Muscle of arm (tissue), 12 donors: Measurements from ENCODE around the gene MTFP1. TPM values are rescaled to one million over a fixed set of nuclear protein-coding genes. Genes with fewer than 3 reads are reported as not detected.
"Not testable (repeated sequence)": the region's sequence is repeated elsewhere in the genome, so short reads cannot be mapped to it uniquely, and the experiment has no call there.

Experiments
- DNase-seq: peaks from one replicate; pipeline ENCODE4 v3.0.0-alpha.2; 2013
- polyA plus RNA-seq, 12 donors: library from polyadenylated mRNA; unstranded; fragments of 120-200 nt; gene quantifications; one replicate each; pipeline ENCODE4 v1.2.1, GENCODE V29; 2013; ENCODE audit not compliant: insufficient read length in 12 of 12

MTFP1 gene
- polyA plus RNA-seq, 12 donors: 3.2 to 6.2 (median 5.0) TPM; not detected in 2

GRCh38 chr22:30400159-30400558, 25.4 kb upstream of the MTFP1 start:
- no peak for DNase-seq

DNA sequence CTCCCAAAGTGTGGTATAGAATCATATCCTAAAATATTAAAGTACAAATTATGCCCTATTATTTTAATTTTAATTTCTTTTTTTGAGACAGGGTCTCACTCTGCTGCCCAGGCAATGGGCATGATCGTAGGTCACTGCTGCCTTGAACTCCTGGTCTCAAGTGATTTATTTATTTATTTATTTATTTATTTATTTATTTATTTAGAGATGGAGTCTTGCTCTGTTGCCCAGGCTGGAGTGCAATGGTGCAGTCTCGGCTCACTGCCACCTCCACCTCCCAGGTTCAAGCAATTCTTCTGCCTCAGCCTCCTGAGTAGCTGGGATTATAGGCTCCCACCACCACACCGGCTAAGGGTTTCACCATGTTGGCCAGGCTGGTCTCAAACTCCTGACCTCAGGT, 24.5 kb upstream of the MTFP1 start:
- DNase-seq: not testable (repeated sequence)

DNA sequence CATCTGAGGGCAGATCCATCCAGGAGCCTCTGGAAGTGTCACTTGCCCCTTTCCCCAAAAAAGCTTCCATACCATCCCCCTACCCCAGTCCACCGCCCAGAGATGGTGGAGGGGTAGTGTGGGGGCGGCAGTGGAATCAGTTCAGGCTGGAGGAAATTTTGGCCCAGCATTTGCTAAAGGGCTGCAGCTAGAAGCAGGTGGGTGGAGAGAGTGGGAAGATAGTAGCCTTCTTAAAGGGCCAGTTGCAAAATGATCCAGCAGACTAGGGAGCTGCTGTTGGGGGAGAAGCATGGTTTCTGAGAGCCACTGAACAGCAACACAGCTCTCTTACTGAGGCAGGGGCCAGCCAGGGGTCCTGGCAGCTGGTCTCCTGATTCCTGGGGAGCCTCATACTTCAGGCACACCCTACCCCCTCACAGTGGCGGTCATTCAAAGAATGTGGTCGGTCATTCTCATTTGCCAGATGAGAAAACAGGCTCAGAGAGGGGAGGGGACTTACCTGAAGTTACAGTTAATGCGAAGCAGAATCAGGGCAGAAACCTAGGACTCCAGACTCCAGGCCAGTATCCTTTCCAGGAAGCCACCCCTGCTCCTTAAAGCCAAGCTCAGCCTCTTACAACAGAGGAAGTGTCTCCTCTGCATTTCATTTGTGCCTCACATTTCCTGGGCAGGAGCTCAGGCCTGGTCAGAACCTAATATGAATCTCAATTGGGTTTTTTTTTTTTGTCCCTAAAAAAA, 23.4 kb upstream of the MTFP1 start:
- no peak for DNase-seq

DNA sequence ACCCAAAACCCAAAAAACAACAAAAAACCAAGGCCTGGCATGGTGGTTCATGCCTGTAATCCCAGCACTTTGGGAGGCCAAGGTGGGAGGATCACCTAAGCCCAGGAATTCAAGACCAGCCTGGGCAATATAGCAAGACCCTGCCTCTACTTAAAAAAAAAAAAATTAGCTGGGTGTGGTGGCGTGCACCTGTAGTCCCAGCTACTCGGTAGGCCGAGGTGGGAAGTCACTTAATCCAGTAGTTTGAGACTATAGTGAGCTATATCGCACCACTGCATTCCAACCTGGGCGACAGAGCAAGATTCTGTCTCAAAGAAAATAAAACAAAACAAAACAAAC, 22.8 kb upstream of the MTFP1 start:
- DNase-seq: not testable (repeated sequence)

DNA sequence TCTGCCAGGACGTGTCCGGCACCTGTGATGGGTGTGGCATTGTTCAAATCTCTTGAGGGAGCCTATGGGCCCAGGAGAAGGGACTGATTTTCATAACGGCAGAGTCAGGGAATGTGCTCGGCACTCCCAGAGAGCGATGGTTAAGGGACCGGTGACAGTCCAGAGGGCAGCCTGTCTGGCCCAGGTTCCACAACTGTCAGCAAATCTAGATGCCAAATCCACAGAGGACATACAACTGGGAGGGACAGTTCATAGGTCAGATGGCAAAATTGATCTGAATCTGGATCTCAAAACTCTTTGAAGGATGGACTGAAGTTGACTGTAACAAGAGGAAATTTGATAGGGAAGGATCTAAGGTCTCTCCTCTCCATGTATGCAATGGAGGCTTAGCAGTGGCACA, 21.3 kb upstream of the MTFP1 start:
- no peak for DNase-seq

DNA sequence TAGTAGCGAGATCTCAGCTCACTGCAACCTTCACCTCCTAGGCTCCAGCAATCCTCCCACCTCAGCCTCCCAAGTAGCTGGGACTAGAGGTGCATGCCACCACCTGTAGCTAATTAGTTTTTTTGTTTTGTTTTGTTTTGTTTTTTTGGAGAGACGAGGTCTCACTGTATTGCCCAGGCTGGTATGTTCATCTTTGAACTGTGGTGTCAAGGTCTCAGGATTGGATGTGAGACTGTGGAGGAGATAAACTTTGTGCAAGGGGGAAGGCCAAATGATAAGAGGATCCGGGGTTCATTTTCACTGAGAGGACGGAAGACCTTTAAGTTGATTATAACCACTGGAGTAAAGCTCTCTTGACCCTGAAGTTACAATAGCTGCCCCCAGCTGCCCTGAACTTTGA, 19.8 kb upstream of the MTFP1 start:
- no peak for DNase-seq

DNA sequence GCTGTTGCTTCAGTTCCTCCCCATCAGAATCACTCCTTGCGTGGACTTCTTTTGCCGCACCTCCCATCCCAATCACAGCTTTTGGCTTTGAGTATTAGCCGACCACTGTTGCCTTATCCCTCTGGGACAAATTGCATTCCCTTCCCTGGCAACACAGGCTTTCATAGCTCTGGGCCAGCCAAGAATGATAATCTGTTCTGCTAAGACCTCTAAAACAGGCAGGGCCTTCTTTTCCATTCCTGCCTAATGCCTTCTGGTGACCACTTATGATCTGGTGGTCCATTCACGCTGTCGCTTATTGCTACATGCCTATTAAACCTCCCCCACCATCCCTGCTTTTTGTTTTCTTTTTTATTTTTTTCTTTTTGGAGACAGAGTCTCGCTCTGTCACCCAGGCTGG, 19.2 kb upstream of the MTFP1 start:
- no peak for DNase-seq

- DNase-seq: no peak
These were observed 17.0 kb upstream of the MTFP1 start for GRCh38 chr22:30408388-30409102.

- DNase-seq: no peak
These were observed 13.8 kb upstream of the MTFP1 start for GRCh38 chr22:30411780-30412179.

DNA sequence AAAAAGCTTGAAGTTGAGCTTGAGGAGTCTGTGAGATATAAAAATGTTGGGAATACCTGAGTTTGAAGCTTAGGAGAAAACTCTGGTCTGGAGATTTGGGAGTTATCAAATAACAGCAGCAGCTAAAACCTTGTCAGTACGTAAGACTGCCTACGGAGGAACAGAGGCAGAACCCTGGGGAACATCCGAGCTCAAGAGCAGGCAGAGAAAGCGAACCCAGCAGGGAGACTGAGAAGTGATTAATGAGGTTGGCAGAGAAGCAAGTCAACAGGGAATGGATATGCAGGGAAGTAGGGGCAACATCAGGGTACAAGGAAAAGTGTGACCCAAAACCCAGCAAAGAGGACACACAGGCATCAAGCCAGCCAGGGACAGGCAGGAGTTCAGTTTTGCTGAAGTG, 12.6 kb upstream of the MTFP1 start:
- DNase-seq: no peak

- no peak for DNase-seq
These were observed 11.6 kb upstream of the MTFP1 start for GRCh38 chr22:30413745-30414524.

DNA sequence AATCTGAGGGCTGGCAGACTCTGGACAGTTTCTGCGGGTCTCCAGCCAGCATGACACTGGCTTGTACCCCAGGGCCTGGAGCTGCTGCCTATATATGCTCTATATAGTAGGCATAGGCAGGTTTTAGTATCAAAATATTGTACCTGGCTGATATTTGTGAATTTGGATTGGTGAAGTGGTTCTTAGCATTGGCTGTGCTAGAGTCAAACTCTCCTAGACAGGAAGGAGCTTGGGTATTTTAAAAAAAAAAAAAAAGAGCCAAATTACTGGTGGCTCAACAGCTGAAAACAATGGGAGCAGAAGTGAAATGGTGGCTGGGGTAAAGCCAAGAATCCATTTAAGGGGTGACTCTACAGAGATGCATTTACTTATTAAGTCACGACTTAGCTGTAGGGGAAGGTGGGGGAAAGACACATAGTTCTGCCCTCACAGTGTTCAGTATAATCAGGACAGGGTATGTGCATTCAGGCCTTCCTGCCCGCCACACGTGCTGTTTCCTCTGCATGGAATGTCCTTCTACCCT, 11.0 kb upstream of the MTFP1 start:
- DNase-seq: no peak

DNA sequence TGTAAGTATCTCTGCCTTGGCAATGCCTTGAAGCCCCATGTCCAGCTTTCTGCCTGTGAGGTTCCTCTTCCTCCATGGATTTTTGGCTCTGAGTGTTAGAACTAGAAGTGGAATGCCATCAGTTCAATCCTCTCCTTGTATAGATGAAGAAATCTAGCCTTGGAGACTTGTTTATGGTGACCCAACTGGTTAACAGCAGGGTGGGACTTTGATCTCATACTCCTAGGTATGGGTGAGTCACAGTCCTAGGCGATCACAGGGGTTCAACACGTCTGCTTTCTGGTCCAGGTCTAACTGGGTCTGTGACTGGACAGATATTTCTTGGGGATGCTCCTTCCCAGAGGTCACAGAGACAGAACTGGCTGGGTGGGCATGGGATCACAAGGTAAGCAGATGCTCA, 9.2 kb upstream of the MTFP1 start:
- DNase-seq: no peak

- no peak for DNase-seq
These were observed 8.7 kb upstream of the MTFP1 start for GRCh38 chr22:30416837-30417236.

DNA sequence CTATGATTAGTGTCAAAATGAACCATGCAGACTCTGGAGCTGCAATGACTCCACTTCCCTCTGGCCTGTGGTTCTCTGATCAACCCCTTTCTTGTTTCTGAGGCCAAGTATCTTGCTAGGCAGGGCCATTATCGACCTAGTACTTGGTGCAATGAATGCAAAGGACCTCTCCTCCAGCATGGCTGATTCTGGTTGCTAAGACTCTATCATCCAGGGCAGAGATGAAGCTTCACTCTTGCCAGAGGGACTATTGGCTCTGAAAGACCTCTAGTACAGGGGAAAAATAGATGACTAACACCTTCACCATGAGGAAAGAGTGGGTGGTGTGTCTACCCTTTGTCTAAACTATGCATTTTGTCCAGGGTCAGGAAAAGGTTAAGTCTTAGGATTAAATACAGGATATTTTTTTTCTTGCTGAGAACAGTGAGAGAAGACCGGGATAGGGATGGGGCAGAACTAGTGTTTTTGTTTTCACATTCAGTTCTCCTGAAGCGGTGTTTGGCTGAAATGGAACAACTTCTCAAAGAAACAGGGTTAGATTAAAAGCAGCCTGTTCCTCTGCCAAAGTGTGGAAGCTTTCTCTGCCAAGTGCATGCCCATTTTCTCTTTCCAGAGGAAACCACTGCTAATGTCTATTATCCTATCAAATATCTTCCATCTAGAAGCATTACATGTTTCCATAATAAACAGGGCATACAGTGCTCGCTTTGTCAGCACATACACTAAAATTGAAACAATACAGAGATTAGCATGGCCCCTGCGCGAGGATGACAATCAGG, 5.0 kb upstream of the MTFP1 start:
- no peak for DNase-seq

DNA sequence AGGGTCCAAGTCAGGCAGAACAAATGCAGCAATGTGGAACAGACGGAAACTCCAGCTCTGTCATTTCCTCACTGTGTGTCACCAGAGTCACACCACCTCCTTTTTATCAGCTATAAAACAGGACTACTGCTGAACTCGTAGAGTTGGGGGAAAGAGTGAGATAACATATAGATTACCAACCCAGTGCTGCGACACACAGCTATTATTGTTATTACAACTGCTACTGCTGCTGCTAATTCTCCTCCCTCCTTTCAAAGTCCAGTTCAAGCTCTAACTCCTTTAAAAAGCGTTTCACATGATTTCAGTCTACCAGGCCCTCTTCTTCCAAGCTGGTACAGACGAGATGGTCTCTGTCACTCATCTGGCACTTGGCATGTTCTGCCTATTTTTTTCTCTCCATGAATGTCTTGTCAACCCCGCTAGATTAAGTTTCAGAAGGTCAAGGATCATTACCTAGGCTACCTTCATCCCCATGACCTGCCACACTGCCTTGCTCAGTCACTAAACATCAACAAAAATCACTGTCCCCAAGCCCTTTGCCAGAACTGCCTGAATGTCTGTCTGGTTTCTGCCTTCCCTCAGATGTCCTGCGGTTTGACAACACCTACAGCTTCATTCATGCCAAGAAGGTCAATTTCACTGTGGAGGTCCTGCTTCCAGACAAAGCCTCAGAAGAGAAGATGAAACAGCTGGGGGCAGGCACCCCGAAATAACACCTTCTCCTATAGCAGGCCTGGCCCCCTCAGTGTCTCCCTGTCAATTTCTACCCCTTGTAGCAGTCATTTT, 3.7 kb upstream of the MTFP1 start:
- DNase-seq: no peak

GRCh38 chr22:30422481-30423300, 2.9 kb upstream of the MTFP1 start:
- no peak for DNase-seq

DNA sequence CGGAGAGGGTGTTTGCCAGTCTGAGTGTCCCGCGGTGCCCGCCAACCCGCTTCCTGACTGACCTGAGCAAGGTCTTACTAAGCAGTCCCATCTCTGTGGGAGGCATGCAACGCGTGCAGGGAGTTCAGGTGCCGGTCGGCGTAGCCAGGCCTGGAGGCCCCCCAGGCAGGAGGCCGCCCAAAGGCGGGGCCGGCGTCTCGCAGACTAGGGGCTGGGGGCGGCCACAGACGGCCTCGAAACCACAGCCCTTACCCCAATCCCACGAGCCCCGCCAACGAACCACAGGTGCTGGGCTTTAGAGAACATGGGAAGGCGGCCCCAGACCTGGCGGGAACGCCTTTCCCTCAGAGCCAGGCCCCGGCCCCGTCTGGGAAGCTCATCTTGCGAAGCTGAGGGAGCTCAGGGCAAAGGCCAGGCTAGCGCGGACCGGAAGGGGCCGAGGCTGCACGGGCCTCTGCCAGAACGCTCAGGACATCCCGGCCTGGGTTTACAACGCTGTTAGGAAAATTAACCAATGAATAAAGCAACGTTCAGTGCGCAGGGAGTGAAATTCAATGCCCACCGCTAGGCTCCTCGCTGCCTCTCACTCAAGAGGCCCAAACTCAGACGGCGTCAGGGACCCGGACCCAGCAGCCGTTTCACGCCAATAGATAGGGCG, 2.1 kb upstream of the MTFP1 start:
- no peak for DNase-seq

DNA sequence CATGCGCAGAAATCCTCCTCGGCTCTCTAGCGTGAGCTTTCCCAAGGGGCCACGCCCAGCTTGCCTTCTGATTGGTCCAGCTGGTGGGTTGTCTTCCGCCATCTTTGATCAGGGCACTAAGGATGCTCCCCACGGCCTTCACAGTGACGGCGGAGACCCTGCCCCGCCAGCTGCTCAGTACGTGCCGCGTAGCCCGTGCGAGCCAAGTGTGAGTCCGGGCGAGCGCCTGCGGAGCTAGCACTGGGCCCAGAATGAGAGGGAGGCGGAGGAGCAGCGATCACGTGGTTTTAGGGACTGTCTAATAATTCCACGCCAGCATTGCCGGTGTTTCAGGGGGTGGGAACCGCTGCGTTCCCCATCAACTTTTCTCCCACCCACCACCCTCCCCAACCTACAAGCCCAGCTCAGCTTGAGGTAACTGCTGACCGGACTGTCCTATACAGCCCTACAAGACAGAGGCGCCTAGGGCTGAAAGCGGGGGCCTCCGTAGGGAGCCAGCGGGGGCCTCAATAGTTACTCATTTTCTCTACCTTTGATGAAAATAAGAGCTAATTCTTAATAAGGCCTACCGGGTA, 1.5 kb upstream of the MTFP1 start:
- DNase-seq: peak; percentile 100
